Amniotic epithelial cell (primary cell): Measurements from ENCODE around the gene OTOS.

Source experiments
- DNase-seq: peaks from one replicate; pipeline ENCODE4 v3.0.0-alpha.2; 2010; ENCODE audit warnings: low read depth

The OTOS gene

DNA sequence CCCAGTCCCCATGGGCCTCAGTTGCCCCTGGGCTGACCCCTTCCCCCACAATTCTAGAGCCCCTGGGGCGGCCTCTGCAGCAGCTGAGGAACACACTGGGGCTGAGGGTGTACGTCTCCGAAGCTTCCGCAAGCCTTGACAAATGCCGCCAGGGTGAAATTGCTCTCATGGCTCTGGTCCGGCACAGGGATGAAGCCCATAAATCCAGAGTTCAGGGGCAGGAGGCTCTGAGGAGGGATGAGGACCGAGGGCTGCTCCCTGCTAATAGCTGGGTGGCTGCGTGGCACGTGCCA is 27.1 kb upstream of the OTOS start:
- DNase-seq, result no peak

DNA sequence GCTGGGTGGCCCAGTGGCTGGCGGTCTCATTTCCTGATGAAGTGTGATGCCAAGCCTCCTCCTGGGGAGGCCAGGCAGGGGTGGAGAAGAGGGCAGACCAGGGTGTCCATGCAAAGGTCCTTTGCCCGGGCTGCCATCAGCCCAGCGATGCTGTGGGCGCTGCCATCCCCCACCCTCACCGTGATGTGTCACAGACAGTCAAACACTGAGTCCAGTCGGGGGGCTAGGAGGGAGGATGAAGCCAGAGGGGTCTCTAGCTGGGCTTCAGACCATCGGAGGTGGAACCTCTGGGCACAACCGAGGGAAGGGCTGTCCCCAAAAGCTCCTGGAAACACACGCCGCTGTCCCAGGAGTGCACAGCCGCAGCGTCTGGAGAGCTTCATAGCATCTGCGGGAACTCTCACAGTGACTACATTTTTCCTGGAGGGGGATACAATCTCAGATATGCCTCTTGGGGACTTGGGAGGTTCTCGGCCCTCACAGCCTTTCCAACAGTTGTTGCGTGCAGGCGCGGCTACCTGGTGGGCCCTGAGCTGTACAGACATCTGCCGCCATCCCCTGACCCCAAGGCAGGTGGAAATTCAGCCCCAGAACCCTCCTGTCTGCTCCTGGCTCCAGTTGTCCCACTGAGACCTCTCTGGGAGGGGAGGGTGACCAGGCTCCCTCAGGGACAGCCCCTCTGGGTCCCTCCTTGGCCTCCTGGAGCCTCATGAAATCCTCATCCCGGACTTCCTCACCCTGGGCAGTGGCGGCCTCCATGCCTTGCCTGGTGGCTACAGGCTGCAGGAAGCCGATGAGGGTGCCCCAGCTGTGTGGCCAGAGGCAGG is 26.5 kb upstream of the OTOS start:
- no peak for DNase-seq

DNA sequence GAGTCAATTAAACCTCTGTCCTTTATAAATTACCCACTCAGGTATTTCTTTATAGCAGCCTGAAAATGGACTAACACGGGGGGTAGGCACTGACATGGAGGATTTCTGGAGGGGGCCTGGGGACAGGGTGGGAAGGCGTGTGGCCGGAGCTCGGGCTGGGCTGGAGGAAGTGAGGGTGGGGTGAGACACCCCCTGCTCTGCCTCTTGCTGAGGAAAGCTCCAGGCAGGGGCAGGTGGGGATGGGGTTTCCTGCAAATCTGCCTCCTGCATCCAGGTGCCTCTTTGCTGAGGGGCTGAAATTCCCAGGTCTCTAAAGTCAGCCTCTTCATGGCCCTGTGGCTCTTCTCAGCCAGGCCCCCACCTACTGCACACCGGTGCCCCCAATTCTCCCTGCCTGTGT is 25.7 kb upstream of the OTOS start:
- DNase-seq, result no peak

DNA sequence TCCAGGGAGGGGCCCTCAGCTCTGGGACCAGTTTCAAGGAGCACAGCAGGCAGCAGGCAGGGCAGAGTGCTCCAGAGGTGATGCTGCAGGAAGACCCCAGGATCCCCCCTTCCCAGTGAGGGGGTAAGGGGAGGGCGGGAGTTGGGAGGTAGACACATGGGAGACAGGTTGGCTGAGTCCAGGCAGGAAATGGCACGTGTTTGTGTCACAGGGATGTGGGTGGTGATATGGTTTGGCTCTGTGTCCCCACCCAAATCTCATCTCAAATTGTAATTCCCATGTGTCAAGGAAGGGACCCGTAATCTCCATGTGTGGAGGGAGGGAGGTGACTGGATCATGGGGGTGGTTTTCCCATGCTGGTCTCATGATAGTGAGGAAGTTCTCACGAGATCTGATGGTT is 25.2 kb upstream of the OTOS start:
- DNase-seq, result no peak

DNA sequence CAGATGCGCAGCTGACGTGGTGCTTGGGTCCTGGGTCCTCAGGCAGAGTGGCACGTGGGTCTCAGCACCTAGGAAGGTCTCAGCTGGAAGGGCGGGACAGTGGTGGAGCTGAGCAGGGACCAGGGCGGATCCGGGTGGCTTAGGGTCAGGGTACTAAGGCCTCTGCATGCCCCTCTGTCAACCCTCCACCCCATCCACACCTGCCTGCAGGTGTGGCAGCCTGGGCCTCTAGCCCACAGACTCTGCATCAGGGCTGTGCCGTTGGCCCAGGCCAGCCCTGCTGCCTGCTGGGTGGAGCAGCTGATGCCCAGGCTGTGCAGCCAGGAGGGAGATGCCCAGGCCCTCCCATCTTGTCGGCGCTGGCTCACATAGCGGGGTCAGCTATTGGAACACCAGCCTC is 24.6 kb upstream of the OTOS start:
- no peak for DNase-seq

DNA sequence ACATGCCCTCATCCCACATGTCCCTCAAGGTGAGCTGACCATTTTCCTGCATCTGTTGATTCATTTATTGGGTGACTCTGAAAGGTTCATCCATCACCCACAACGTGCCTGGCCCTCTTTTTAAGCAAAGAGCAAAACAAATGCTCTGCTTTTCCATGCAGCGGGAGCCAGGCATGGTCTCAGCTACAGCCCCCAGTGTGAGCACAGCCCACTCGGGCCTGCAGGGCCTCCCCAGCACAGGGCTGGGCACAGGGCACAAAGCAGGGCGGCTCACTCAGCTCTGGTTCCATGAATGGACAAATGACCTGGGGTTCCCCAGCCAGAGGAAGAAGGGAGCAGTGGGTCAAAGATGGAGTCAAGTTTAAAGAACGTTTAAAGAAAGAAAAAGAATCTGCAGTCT is 24.1 kb upstream of the OTOS start:
- DNase-seq, result no peak

DNA sequence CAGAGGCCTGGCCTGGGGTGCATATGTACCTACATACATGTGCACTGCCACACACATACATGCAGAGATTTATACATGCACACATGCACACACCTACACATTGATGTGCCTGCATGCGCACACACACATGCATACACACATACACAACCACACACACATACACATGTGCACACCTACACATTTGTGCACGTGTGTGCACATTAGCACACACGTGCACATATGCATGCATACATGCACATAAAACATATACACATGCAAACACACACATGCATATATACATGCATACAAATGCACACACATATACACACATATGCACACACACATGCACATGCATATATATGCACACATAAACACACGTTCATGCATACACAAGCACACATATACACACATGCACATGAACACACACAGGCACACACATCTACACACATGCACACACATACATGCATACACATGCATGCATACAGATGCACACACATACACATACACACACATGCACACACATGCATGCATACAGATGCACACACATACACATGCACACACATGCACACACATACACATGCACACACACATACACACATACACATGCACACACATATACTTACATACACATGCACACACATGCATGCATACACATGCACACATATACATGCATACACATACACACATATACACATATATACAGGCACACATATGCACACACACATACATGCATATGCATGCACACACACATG is 23.6 kb upstream of the OTOS start:
- no peak for DNase-seq

DNA sequence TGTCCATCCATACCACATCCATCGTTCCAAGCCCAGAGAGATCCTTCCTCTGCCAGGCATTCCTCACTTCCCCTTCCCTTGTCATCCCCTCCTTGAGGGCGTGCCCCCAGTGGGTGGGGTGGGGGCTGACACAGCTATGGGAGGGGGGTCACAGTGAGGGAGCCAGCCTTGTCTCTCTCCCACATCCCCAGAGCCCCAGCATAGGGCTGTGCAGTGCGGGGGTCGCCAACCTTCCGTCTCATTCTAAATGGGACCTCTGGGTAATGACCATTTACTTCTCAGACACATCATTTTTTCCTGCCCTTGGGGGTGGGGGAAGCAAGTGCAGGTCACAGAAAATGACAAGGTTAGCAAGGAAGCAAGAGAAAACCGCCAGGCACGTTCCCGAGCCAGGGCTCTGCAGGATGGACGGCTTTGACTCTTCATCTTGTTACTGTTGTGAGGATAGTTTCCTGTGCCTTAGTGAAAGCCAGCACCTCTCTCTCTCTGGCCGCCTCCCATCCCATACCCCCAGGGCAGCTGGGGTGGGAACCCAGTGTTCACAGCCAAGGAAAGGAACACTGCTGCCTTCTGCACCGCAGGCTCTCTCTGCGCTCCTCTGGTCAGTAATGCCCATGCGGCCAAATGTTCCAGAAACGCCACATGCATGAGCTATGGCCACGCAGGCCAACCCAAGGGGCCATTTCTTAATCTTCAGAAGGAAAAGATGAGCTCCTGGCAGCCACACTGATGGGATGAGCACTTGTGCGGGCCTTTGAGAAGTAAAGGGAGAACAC is 22.7 kb upstream of the OTOS start:
- no peak for DNase-seq

DNA sequence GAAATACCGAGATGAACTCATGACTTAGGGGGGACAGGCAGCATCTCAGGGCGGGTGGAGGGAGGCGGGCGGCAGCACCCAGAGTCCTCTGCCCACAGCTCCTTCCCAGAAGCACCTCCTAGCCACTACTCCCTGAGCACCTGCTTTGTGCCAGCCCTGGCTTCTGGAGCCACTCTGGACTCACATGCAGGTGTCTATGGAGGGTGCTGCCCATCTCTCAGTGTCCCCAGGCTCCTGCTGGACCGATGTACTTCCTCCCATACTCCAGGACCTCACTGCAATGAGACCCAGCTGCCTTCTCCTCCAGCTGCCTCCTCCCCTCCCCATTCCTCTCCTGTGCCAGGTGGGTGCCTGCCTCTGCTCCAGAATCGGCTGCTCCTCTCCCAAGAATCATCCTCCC is 22.1 kb upstream of the OTOS start:
- no peak for DNase-seq

DNA sequence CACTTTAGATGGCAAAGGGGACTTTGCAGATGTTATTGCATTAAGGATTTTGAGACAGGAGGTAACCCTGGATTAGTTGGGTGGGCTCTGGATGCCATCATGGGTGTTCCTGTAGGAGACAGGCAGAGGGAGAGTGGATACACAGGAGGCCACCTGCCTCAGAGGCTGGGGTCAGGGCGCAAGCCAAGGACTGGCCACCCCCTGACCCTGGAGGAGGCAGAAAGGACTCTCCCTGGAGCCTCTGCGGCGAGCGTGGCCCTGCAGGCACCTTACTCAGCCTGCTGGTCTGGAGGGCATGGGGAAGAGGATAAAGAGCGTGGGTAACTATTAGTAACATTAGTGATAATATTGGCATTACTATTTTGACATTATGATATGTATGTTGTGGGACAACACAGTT is 21.6 kb upstream of the OTOS start:
- DNase-seq, result no peak

DNA sequence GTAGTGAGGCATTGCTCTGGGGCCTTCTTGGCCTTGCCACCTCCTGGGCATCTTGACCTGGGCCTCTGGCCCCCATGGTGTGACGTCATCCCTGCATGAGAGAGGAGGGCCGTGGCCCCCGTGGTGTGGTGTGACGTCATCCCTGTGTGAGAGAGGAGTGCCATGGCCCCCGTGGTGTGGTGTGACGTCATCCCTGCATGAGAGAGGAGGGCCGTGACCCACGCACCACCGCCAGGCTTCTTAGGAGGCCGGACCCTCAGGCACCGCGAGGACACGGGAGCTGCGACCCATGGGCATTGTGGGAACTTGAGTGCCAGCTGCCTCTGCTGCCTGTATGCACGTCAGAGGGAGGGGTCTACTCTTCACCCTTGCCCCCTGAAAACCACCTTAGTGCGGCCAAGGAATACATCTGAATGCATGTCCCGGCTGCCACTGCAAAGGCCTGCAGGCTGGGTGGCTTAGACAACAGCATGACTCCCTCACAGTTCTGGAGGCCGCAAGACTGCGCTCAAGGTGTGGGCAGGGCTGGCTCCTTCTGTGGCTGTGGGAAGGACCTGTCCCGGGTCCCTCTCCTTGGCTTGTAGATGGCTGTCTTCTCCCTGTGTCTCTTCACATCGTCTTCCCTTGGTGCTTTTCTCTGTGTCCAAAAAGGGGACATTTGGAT is 20.8 kb upstream of the OTOS start:
- no peak for DNase-seq

DNA sequence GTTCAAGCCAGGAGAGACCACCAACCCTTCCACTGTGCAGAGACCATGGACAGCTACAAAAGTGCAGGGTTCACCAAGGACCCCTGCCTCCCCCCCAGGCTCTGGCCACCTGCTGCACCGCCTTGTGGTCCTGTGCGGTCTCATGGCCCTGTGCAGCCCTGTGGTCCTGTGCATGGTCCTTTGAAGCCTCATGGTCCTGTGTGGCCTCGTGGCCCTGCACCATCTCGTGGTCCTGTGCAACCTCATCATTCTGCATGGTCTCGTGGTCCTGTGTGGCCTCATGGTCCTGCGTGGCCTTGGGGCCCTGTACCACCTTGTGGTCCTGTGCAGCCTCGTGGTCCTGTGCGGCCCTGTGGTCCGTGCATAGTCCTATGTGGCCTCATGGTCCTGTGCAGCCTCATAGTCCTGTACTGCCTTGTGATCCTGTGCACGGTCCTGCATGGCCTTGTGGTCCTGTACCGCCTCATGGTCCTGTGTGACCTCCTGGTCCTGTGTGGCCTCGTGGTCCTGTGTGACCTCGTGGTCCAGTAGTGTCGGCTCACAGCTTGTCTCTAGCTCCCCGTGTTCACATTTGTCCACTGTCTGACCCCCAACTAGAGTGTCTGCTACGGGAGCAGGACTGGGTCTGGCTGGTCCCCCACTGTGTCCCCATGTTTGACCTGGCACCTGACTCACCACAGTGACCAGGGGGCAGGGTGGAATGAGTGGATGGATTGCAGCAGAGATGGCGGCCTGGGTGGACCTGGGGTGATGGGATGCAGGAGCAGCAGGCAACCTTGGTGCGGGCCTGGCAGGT is 20.0 kb upstream of the OTOS start:
- DNase-seq, result no peak

DNA sequence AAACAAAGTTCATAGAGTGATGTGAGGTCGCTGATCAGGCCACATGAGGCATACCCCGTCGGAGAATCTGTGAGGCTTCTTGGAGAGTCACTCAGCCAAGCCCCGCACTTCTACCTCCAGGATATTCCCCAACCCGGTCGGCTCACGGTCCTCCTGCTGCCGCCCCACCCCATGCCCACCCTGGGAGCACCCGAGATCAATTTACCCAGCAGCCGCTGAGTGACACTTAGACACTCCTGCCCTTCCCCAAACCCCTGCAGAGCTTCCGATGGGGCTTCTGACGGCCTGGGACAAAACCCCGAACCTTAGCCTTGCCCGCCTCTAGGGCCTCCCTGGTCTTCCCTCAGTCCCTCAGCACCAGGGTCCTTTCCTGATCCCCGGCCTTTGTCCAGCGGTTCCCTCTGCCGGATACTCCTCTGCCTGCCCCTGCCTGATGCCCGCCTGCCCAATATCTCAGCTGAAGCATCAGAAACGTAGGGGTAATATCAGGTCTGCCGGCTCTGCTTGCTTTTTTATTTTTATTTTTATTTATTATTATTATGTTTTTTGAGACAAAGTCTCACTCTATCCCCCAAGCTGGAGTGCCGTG is 18.9 kb upstream of the OTOS start:
- DNase-seq, result no peak

DNA sequence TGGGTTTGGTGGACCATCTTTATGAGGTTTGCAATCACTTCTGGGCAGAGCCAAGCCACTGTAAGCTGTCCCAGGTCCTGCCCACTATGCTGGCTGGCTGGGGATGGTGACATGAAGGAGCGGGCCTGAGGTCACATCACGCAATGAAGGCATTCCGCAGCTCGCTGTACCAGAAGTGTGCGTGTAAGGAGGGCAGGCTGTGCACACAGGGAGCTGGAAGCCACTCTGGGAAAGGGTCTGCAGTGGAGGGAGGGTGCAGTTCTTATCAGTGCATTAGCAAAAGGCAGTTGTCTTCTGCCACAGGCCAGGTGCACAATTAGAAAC is 16.7 kb upstream of the OTOS start:
- DNase-seq, result no peak

DNA sequence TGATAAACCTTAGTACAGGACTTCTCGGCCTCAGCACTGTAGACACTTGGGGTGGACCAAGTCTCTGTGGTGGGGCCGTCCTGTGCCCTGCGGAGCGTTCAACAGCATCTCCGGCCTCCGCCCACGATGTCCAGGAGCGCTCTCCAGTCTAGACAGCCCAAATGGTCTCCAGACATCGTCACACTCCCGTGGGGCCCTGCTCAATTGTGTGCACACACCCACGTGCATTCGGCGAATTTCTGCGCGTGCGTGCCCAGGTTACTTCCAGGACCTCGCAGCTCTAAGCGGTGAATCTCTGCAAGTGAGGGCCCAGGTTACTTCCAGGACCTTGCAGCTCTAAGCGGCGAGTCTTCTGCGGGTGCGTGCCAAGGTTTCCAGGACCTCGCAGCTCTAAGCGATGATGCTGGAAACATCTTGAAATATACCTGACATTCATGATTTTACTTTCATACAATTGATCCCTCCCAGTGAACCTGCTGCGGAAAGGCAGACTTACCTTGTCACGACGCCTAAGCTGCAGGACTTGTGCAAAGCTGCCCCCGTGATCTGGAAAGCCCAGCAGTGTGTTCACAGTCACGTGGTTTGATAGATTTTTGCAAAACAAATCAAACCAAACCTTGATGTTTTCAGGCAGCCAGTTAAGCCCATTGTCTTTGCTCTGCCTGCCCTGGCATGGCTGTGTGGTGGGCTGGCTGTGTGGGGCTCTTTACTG is 16.1 kb upstream of the OTOS start:
- DNase-seq, result no peak

DNA sequence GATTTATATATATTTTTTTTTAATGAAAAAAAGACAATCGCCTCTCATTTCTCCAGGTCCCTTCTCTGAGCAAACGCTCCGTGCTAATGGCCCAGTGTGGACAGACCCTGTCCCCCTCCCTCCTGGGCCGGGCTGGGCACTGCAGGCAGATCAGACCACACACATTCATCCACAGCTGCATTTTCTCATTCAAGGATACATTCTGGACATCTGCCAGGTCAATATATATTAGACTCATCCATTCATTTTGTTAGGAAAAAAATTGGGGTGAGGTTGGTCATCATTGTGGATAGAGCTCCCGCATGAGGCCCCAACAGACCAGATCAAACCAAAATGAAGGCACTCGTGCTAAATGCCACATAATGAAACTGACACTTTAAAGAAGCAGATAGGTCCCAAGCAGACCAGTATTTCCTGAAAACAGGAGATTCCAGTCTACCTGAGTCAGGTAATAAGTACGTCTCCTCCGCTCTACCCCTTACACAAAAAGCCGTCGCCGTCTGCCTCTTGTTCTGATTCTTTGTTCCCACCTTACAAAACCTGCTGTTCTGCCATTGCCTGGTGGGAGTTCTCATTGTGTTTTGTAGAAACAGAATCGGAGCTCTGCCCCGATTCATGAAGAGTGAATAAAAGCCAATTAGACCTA is 15.4 kb upstream of the OTOS start:
- no peak for DNase-seq

DNA sequence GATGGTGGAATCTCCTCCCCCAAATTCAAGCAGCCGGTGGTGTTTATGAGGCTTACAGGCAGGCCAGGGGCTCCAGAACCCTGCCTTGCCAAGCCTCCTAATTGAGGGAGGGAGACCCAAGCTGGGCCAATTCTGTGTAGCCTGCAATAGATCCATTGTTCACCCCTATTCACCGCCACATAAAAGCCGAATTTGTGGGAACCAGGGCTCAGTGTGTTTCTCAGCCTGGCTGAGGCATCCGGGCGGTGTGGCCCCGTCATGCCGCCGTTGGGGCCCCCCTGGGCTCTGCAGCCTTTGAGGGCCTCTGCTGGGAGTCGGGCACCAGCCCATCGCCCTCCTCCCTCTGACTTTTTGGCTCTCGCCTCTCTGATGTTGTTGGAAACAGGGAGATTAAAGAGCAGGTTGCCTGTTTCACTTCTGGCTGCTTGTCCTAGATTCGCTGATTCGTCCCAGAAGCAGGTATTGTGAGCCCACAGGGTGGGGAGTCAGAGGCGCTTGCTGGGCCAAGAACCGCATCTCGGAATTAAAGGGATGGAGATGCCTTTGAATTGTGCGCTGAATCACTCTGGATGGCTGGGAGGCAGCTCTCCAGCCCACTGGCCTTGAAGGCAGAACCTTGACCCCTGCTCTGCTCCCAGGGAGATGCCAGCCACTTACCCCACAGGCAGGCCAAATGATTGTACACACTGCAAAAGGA is 14.7 kb upstream of the OTOS start:
- DNase-seq, result peak; percentile 11

DNA sequence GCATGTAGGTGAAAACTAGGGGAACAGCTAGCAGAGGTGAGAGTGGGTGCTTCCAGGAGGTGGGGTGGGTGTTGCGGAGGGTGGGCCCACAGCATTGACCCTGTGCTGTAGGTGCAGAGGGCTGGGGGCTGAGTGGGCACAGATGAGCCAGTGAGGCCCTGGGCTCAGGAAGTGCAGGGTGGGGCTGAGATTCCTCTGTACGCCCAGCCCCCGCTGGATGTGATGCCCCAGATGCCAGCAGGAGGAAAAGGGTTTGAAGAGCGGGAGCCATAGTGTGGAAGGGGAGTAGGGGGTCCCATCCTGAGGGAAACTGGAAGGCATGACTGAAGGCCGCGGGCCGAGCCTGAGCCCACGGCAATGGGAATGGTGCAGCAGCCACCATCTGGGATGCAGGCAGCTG is 14.1 kb upstream of the OTOS start:
- DNase-seq, result no peak

DNA sequence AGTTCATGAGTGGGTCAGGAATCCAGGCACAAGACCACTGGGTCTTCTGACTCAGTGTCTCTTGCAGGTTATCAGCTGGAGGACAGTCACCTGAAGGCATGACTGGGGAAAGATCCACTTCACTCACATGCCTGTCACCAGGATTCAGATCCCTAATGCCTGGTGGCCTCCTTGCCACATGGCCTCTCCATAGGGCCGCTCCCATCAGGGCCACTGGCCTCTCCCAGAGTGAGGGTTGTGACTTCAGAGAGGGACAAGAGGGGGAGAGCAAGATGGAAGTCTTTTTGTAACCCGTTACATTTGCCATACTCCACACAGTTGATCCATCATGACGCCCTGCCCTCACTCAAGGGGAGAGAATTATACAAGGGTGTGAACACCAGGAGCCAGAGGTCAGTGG is 13.0 kb upstream of the OTOS start:
- no peak for DNase-seq
